ENCODE data around the gene LSP1. TPM values are rescaled to one million over a fixed set of nuclear protein-coding genes. Genes with fewer than 3 reads are reported as not detected.
A peak's percentile ranks its signal among the peaks of the same experiment; 100 is the strongest.

Gene LSP1
- total RNA-seq, 1 donor from 2014 or later = 41.9 TPM

DNA sequence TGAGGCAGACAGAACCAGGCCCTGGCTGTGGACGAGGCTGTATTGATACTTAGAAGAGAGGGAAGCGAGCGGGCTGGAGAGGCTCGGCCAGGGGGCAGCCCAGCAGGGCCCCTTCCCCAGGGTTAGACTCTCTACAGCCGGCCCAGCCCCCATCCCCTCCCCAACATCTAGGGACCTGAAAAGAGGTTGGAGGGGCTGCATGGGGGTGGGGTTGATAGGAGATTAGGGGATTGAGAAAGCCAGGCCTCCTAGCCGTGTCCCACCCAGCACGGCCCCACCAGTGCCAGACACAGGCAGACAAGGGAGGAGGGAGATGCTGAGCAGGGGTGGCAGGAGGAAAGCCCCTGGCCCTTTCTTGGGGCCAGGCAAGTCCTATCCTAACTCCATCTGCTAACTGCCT lies 5.7 kb downstream of the LSP1 start:
- Histone ChIP-seq H3K27ac (no peak overlapping the region), H3K4me3 (no peak overlapping the region), H3K36me3 (no peaks in the 10 kb centered on the region), H3K9me3 (no peaks in the 10 kb centered on the region), H3K4me1 (peaks cover 0 to 7% of the 10 kb centered on the region in 2 donors), H3K27me3 (no peaks in the 10 kb centered on the region)
- intact Hi-C loops (cut with DNase I) = no loop called here
- TF ChIP-seq CTCF (IDR thresholded peaks at IDR 0.05) = no peak
- DNase-seq (ENCODE audit: low spot score in 2 of 2) = no peak

DNA sequence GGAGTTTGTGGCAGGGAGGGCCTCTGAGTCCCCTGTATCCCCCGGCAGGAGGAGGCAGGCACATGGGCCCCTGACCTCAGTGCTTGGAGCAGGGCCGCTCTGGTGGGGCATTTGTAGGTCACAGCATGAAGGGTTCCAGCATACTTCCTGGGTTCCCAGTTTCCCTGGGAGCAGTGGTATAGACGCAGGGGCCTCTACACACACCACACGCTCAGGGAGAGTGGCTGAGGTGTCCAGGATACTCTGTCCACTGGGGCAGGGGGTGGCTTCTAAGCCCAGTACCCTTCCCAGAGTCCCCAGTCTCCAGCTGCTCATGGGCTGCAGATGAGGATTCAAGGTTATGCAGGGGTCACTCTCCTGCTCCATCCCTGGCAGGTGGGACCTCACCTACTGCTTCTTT lies 6.1 kb downstream of the LSP1 start:
- Histone ChIP-seq H3K4me3 (no peak overlapping the region), H3K4me1 (peaks cover 0 to 11% of the 10 kb centered on the region in 2 donors), H3K27me3 (no peaks in the 10 kb centered on the region), H3K27ac (no peak overlapping the region), H3K9me3 (no peaks in the 10 kb centered on the region), H3K36me3 (no peaks in the 10 kb centered on the region)
- no peak for DNase-seq (ENCODE audit: low spot score in 2 of 2)
- TF ChIP-seq CTCF (IDR thresholded peaks at IDR 0.05) = no peak
- intact Hi-C loops (cut with DNase I) = no loop called here

DNA sequence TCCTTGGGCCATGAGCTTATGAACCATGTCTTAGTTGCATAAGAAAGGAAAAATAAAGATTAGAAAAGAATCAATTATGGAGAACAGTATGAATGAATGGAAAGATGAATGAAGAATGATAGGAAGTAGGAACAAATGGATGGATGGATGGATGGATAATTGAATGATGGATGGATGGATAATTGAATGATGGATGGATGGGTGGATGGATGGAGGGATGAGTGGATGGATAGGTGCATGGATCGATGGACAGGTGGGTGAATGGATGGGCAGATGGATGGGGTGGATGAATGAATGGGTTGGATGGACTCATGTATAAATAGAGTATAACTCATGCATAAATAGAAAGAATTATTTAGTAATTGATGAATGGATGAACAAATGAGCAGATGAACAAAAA lies 7.2 kb downstream of the LSP1 start:
- DNase-seq (ENCODE audit: low spot score in 2 of 2) = no peak
- Histone ChIP-seq H3K36me3 (no peaks in the 10 kb centered on the region), H3K9me3 (no peaks in the 10 kb centered on the region), H3K27me3 (no peaks in the 10 kb centered on the region), H3K4me3 (no peak overlapping the region), H3K27ac (no peak overlapping the region), H3K4me1 (peaks cover 10 to 23% of the 10 kb centered on the region in 2 donors)
- intact Hi-C loops (cut with DNase I) = loop anchor here (5.0 to 10.0 kb wide), 3 partner anchors 285 to 967 kb away; partner anchors contain the start of gene DUSP8
- TF ChIP-seq CTCF (IDR thresholded peaks at IDR 0.05) = no peak

DNA sequence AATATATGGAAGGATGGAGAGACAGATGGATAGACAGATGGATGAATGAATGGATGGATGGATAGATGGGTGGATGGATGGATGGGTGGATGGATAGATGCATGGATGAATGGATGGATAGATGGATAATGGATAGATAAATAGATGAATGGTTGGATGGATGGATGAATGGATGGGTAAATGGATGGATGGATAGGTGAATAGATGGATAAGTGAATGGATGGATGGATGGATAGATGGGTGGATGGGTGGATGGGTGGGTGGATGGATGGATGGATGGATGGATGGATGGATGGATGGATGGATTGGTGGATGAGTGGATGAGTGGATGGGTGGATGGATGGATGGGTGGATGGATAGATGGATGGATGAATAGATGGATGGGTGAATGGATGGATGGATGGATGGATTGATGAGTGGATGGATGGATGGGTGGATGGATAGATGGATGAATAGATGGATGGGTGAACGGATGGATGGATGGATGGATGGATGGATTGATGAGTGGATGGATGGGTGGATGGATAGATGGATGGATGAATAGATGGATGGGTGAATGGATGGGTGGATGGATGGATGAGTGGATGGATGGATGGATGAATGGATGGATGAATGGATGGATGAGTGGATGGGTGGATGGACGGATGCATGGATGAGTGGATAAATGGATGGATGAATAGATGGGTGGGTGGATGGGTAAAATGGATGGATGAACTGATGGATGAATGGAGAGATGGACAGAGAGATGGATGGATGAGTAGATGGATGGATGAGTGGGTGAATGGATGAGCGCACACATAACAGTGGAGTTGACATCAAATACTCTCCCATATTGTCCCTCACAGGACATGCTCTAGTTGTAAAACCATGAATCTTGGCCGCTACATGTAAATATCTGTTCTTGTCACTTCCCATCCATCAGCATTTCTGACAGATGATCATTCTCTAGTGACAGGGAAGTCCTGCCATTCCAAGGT lies 8.8 kb downstream of the LSP1 start:
- Histone ChIP-seq H3K27ac (no peak overlapping the region), H3K36me3 (no peaks in the 10 kb centered on the region), H3K27me3 (no peaks in the 10 kb centered on the region), H3K4me3 (no peak overlapping the region), H3K9me3 (no peaks in the 10 kb centered on the region), H3K4me1 (peaks cover 15 to 34% of the 10 kb centered on the region in 2 donors)
- intact Hi-C loops (cut with DNase I) = loop anchor here (5.0 to 10.0 kb wide), 3 partner anchors 287 to 966 kb away; partner anchors contain the start of gene DUSP8
- no peak for TF ChIP-seq CTCF (IDR thresholded peaks at IDR 0.05)
- DNase-seq (ENCODE audit: low spot score in 2 of 2) = no peak

DNA sequence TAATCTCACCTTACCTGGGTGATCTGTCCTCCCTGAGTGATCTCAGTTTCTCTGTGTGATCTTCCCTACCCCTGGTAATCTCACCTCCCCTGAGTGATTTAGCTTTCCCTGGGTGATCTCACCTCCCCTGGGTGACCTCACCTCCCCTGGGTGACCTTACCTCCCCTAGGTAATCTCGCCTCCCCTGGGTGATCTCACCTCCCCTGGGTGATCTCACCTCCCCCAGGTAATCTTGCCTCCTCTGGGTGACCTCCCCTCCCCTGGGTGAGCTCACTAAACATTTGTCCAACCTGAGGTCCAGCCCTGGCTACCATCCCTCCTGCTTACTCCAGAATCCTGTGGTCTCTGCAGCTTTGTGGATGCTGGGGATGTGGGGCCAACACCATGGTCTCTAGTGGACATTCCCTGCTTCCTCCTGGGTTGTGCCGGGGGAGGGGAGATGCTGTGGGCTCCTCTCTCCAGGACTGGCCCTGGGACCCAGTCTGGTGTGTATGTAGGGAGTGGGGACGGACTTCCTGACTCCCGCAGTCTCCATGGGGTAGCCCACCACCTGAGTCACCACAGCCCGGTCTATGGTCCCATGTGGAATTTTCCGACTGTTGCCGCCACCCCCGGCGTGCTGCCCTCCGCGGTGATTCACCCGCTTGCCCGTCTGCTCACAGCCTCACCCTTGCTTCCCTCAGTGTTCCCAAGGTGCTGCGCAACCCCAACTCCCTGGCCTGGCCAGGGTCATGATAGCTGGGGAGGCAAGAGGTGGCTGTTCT lies 9.9 kb downstream of the LSP1 start:
- Histone ChIP-seq H3K4me1 (peaks cover 15 to 42% of the 10 kb centered on the region in 2 donors), H3K27me3 (no peaks in the 10 kb centered on the region)

More for the DNA sequence above, 9.9 kb downstream of the LSP1 start:
- Histone ChIP-seq H3K27ac (peak overlapping the region; percentile 86 to 94), H3K36me3 (no peaks in the 10 kb centered on the region), H3K9me3 (no peaks in the 10 kb centered on the region), H3K4me3 (no peak overlapping the region)
- TF ChIP-seq CTCF (IDR thresholded peaks at IDR 0.05) = no peak
- no peak for DNase-seq (ENCODE audit: low spot score in 2 of 2)
- intact Hi-C loops (cut with DNase I) = loop anchor here (5.0 to 10.0 kb wide), 3 partner anchors 288 to 965 kb away; partner anchors contain the start of gene DUSP8
